Smooth muscle cell of the brain vasculature (primary cell): ENCODE data around the gene CIITA.
"Not testable (repeated sequence)": the region's sequence is repeated elsewhere in the genome, so short reads cannot be mapped to it uniquely, and the experiment has no call there.

Source experiments
- DNase-seq: peaks from one replicate; pipeline ENCODE4 v3.0.0-alpha.2; 2012; ENCODE audit warnings: low read depth, low spot score

The CIITA gene

GRCh38 chr16:10935226-10935915 lies 58.4 kb downstream of the CIITA start:
- no peak for DNase-seq

- DNase-seq, result no peak
Observed at GRCh38 chr16:10936272-10936984, 59.4 kb downstream of the CIITA start.

DNA sequence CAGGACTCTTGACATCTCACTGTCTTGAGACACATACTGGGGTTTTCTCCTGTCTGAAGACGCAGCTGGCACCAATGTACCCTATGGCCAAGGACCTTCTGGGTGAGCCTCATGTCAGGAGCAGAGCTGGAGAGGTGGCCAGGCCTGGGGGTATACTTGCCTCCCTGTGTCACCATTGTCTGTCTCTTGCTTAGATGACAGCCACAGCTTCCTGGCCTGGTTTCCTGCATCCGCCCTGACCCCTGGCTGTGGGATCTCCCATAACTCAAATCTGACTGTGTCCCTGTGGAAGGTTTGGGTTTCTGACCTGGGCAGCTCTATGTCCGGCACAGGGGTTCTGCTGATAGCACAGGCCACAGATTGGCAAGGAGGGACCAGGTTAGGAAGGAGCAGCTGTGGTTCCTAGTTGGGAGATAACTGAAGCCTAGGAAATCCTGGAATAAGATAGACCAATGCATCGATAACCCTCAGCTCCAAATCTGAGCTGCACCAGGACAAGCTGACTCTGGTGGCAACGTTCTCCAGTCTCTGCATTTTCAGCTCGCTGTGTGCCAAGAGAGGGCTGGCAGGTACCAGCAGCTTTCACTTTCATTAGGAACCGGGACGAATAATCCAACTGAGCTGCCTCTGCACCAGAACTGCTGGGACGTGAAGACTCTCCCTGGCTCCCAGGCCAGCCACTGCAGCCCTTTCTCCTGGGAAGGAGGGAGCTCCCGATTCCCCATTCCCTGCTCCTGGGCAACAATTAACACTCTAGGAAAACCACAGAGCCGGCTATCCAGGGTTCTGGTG lies 60.3 kb downstream of the CIITA start:
- no peak for DNase-seq

GRCh38 chr16:10938321-10938720 lies 61.3 kb downstream of the CIITA start:
- DNase-seq, result no peak

GRCh38 chr16:10938796-10939648 lies 62.0 kb downstream of the CIITA start:
- no peak for DNase-seq

DNA sequence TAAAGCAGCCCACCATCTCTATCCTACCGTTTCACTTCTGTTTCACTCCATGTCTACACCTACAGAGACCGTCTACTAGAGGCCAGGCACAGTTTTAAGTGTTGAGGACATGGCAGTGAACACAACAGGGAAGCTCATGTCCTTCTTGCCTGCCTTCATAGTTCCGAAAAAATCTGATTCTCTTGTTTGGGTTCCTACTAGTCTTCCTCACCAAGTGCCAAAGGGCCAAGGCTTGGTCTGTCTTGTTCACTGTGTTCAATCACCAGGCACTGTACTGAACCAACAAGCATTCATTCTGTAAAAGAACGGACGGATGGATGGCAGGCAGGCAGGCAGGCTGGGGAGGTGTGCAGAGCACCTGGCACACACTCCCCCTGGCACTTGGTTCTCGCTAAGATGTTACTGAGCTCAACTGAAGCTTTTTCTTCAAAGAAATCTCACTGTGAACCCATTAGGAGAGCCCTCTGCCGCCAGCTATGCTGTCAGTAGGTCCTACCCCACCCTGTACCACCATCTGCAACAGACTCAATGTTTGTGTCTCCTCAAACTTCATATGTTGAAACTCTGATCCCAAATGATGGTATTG lies 62.7 kb downstream of the CIITA start:
- no peak for DNase-seq

DNA sequence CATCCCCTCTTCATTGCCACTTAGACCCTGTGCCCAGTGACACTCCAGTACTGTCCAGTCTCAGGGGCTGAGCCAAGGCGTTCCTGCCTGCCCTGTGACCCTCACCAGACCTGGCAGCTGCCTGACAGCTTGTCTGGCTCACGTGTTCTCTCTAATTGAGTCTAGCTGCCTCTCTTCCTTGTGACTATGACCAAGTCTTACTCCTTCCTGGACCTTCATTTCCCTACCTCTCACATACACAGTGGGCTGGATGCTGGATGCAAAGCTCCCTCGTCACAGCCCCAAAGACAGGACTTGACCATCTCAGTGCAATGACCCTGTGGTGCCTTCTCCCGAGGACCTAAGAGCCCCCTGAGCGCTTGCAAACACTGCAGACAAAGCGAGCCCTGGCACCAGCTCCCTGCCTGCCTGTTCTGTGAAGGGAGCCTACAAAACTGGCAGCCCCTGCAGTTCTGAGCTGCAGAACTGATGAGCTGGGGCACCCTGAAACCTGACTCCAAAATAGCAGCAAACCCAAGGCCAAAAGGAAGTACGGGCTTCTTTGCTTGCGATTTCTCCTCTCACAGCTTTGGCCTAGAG lies 63.6 kb downstream of the CIITA start:
- no peak for DNase-seq

- DNase-seq, result no peak
Observed at GRCh38 chr16:10941127-10941933, 64.3 kb downstream of the CIITA start.

GRCh38 chr16:10941935-10942351 lies 64.9 kb downstream of the CIITA start:
- DNase-seq, result not testable (repeated sequence)

DNA sequence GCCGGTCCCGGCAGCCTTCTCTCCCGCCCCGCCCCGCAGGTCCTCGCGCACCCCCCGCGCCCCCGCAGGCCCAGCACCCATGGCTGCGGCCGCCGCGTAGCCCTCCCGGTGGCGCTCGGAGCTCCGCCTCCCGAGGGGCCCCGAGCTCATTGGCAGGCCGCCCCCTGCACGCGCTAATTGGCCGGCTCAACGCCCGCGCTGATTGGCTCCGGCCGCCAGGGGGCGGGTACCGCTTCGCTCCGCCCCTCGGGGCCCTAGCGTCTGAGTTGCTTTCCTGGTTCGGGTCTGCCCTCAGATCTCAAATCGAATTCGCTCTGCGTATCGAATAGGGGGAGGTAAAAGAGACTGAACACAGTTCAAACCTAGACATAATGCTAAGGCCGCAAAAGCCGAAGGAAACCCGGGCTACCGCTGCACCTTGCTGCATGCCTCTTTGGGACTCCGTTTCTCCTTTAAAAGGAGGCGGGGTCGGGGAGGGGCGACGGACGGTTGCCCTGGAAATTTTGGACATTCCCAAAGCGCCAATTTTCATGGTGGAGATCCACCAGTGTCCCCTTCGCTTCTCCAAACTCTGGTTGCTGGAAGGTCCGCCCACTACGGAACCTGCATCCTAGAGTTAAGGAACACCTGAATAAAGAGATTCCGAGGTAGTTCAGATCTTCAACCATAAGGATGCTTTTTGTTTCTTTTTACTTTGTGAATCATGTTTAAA lies 65.5 kb downstream of the CIITA start, which contains the start of gene DEXI:
TSS of gene DEXI (minus strand) at position 117 of the 712 bp plus-strand sequence. CDS start 463 bp downstream, outside the sequence.
- DNase-seq, result peak; percentile 61

DNA sequence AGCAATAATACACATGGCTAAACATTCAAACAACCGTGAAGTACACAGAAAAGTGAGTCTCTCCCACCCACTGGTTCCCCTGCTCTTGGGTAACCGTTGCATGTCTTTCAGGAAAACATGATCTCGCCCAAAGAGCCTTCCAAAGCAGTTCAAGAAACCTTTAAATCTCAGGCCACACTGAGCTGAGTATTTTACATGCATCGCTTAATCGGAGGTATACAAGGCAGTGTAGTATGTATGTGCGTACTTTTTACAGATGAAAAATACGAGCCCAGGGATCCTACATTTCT lies 66.0 kb downstream of the CIITA start:
- DNase-seq, result no peak

DNA sequence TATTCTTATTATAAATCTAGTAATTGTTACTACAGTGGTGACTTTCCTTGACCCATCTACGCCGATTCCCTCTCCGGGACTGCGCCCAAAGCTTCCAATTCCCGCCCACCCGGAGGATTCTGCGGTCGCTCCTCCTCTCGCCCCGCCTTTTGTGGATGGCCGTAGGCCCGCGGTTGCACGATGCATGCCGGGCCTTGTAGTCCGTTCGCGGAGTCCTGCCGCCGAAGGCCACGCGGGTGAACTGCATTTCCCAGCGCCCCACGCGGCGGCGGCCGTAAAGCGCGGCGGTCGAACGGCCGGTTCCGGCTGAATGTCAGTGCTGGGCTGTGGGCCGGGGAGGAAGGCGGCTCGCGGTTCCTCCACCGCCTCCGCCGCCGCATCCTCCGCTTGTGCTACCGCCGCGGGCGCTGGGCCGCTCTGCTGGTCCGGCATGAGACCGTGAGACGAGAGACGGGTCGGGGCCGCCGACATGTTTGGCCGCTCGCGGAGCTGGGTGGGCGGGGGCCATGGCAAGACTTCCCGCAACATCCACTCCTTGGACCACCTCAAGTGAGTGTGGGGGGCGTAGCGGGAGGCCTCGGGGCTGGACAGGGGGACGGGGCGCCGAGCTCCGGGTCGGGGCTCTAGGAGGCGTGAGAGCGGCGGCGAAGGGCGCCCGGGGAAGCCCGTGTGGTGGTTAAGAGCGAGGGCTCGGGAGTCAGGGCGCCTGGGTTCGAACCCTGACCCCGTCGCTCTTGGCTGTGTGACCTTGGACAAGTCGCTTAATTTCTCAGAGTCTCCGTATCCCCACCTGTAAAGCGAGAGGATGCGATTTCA lies 67.5 kb downstream of the CIITA start, which contains the start of gene CLEC16A:
TSS of gene CLEC16A (plus strand) at position 316 of the 816 bp plus-strand sequence. CDS start at position 470, 154 bp downstream.
- DNase-seq, result peak; percentile 87

GRCh38 chr16:10945065-10945787 lies 68.2 kb downstream of the CIITA start:
- DNase-seq, result no peak

GRCh38 chr16:10946308-10946707 lies 69.3 kb downstream of the CIITA start:
- DNase-seq, result no peak

GRCh38 chr16:10947211-10947787 lies 70.3 kb downstream of the CIITA start:
- DNase-seq, result no peak

- DNase-seq, result no peak
Observed at GRCh38 chr16:10949424-10949970, 72.5 kb downstream of the CIITA start.

DNA sequence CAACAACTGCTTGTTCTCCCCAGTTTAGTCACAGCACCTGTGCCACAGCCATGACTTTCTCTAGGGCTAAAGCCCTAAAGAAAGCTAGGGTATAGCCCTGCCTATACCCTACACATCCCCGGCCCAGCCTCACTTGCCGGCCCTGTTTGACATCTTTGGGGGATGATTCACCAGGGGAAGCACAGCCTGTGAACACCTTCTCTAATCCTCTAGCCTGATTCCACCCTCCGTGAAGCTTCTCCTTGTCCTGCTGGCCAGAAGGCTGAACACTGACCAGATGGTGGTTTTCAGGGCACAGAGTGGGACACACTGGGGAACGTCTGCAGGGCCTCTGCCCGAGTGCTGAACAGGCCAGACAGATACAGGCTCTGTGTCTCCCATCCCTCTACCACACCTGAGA lies 73.4 kb downstream of the CIITA start:
- DNase-seq, result no peak
